Measurements from ENCODE around the gene GINS2.

GINS2 gene

GRCh38 chr16:85641776-85642176 is 47.0 kb downstream of the GINS2 start:
- Histone ChIP-seq H3K4me1 (ENCODE audit: control insufficient read depth in 1 of 2, insufficient read depth in 2 of 2, low read length in 2 of 2) (peaks cover 0 to 6% of the 10 kb centered on the region in 2 donors), H3K4me3 (ENCODE audit: low read depth in 1 of 2, low read length in 2 of 2) (no peak overlapping the region), H3K27ac (ENCODE audit: low read length) (no peak overlapping the region)

GRCh38 chr16:85641305-85641704 is 47.4 kb downstream of the GINS2 start:
- no peaks in the 10 kb centered on the region for H3K9me3 ChIP-seq (ENCODE audit: control insufficient read depth in 1 of 2, low read length in 2 of 2)
- H3K27ac ChIP-seq (ENCODE audit: low read length): no peak overlapping the region
- H3K4me1 ChIP-seq (ENCODE audit: control insufficient read depth in 1 of 2, insufficient read depth in 2 of 2, low read length in 2 of 2): peaks cover 0 to 6% of the 10 kb centered on the region in 2 donors
- peaks cover 0 to 7% of the 10 kb centered on the region in 2 donors for H3K36me3 ChIP-seq (ENCODE audit: control insufficient read depth in 1 of 2, insufficient read depth in 2 of 2, low read length in 2 of 2)
- no peak overlapping the region for H3K4me3 ChIP-seq (ENCODE audit: low read depth in 1 of 2, low read length in 2 of 2)
- H3K27me3 ChIP-seq (ENCODE audit: low read depth, low read length): no peaks in the 10 kb centered on the region

More at GRCh38 chr16:85641776-85642176, 47.0 kb downstream of the GINS2 start:
- Histone ChIP-seq H3K9me3 (ENCODE audit: control insufficient read depth in 1 of 2, low read length in 2 of 2) (no peaks in the 10 kb centered on the region), H3K27me3 (ENCODE audit: low read depth, low read length) (no peaks in the 10 kb centered on the region), H3K36me3 (ENCODE audit: control insufficient read depth in 1 of 2, insufficient read depth in 2 of 2, low read length in 2 of 2) (peaks cover 0 to 7% of the 10 kb centered on the region in 2 donors)

- H3K4me3 ChIP-seq (ENCODE audit: low read depth in 1 of 2, low read length in 2 of 2): no peak overlapping the region
- no peaks in the 10 kb centered on the region for H3K9me3 ChIP-seq (ENCODE audit: control insufficient read depth in 1 of 2, low read length in 2 of 2)
- H3K36me3 ChIP-seq (ENCODE audit: control insufficient read depth in 1 of 2, insufficient read depth in 2 of 2, low read length in 2 of 2): peaks cover 0 to 4% of the 10 kb centered on the region in 2 donors
- peaks cover 0 to 6% of the 10 kb centered on the region in 2 donors for H3K4me1 ChIP-seq (ENCODE audit: control insufficient read depth in 1 of 2, insufficient read depth in 2 of 2, low read length in 2 of 2)
- no peak overlapping the region for H3K27ac ChIP-seq (ENCODE audit: low read length)
- no peaks in the 10 kb centered on the region for H3K27me3 ChIP-seq (ENCODE audit: low read depth, low read length)
Observed at GRCh38 chr16:85640585-85640984, 48.2 kb downstream of the GINS2 start.

- peaks cover 0 to 4% of the 10 kb centered on the region in 2 donors for H3K36me3 ChIP-seq (ENCODE audit: control insufficient read depth in 1 of 2, insufficient read depth in 2 of 2, low read length in 2 of 2)
- no peak overlapping the region for H3K4me3 ChIP-seq (ENCODE audit: low read depth in 1 of 2, low read length in 2 of 2)
- H3K4me1 ChIP-seq (ENCODE audit: control insufficient read depth in 1 of 2, insufficient read depth in 2 of 2, low read length in 2 of 2): peaks cover 0 to 6% of the 10 kb centered on the region in 2 donors
- H3K27me3 ChIP-seq (ENCODE audit: low read depth, low read length): no peaks in the 10 kb centered on the region
- H3K27ac ChIP-seq (ENCODE audit: low read length): no peak overlapping the region
- no peaks in the 10 kb centered on the region for H3K9me3 ChIP-seq (ENCODE audit: control insufficient read depth in 1 of 2, low read length in 2 of 2)
Observed at GRCh38 chr16:85640254-85640558, 48.5 kb downstream of the GINS2 start.

GRCh38 chr16:85639529-85640253 is 49.1 kb downstream of the GINS2 start:
- Histone ChIP-seq H3K36me3 (ENCODE audit: control insufficient read depth in 1 of 2, insufficient read depth in 2 of 2, low read length in 2 of 2) (peaks cover 0 to 8% of the 10 kb centered on the region in 2 donors), H3K27ac (ENCODE audit: low read length) (no peak overlapping the region), H3K4me1 (ENCODE audit: control insufficient read depth in 1 of 2, insufficient read depth in 2 of 2, low read length in 2 of 2) (peaks cover 0 to 6% of the 10 kb centered on the region in 2 donors), H3K9me3 (ENCODE audit: control insufficient read depth in 1 of 2, low read length in 2 of 2) (no peaks in the 10 kb centered on the region), H3K4me3 (ENCODE audit: low read depth in 1 of 2, low read length in 2 of 2) (no peak overlapping the region), H3K27me3 (ENCODE audit: low read depth, low read length) (no peaks in the 10 kb centered on the region)

GRCh38 chr16:85638695-85639409 is 49.9 kb downstream of the GINS2 start:
- Histone ChIP-seq H3K4me1 (ENCODE audit: control insufficient read depth in 1 of 2, insufficient read depth in 2 of 2, low read length in 2 of 2) (peaks cover 0 to 5% of the 10 kb centered on the region in 2 donors), H3K27ac (ENCODE audit: low read length) (no peak overlapping the region), H3K9me3 (ENCODE audit: control insufficient read depth in 1 of 2, low read length in 2 of 2) (no peaks in the 10 kb centered on the region), H3K4me3 (ENCODE audit: low read depth in 1 of 2, low read length in 2 of 2) (no peak overlapping the region), H3K36me3 (ENCODE audit: control insufficient read depth in 1 of 2, insufficient read depth in 2 of 2, low read length in 2 of 2) (peaks cover 0 to 13% of the 10 kb centered on the region in 2 donors), H3K27me3 (ENCODE audit: low read depth, low read length) (no peaks in the 10 kb centered on the region)

- peaks cover 0 to 16% of the 10 kb centered on the region in 2 donors for H3K36me3 ChIP-seq (ENCODE audit: control insufficient read depth in 1 of 2, insufficient read depth in 2 of 2, low read length in 2 of 2)
- no peak overlapping the region for H3K27ac ChIP-seq (ENCODE audit: low read length)
- no peak overlapping the region for H3K4me3 ChIP-seq (ENCODE audit: low read depth in 1 of 2, low read length in 2 of 2)
- no peaks in the 10 kb centered on the region for H3K27me3 ChIP-seq (ENCODE audit: low read depth, low read length)
- no peaks in the 10 kb centered on the region for H3K9me3 ChIP-seq (ENCODE audit: control insufficient read depth in 1 of 2, low read length in 2 of 2)
- no peaks in the 10 kb centered on the region for H3K4me1 ChIP-seq (ENCODE audit: control insufficient read depth in 1 of 2, insufficient read depth in 2 of 2, low read length in 2 of 2)
Observed at GRCh38 chr16:85637808-85638647, 50.7 kb downstream of the GINS2 start.

GRCh38 chr16:85637061-85637807 is 51.5 kb downstream of the GINS2 start:
- no peaks in the 10 kb centered on the region for H3K27me3 ChIP-seq (ENCODE audit: low read depth, low read length)
- H3K36me3 ChIP-seq (ENCODE audit: control insufficient read depth in 1 of 2, insufficient read depth in 2 of 2, low read length in 2 of 2): peaks cover 0 to 16% of the 10 kb centered on the region in 2 donors
- no peaks in the 10 kb centered on the region for H3K9me3 ChIP-seq (ENCODE audit: control insufficient read depth in 1 of 2, low read length in 2 of 2)
- H3K4me3 ChIP-seq (ENCODE audit: low read depth in 1 of 2, low read length in 2 of 2): no peak overlapping the region
- H3K27ac ChIP-seq (ENCODE audit: low read length): no peak overlapping the region
- no peaks in the 10 kb centered on the region for H3K4me1 ChIP-seq (ENCODE audit: control insufficient read depth in 1 of 2, insufficient read depth in 2 of 2, low read length in 2 of 2)

GRCh38 chr16:85636234-85636812 is 52.4 kb downstream of the GINS2 start:
- Histone ChIP-seq H3K27ac (ENCODE audit: low read length) (no peak overlapping the region), H3K4me1 (ENCODE audit: control insufficient read depth in 1 of 2, insufficient read depth in 2 of 2, low read length in 2 of 2) (no peaks in the 10 kb centered on the region), H3K9me3 (ENCODE audit: control insufficient read depth in 1 of 2, low read length in 2 of 2) (no peaks in the 10 kb centered on the region), H3K27me3 (ENCODE audit: low read depth, low read length) (no peaks in the 10 kb centered on the region), H3K36me3 (ENCODE audit: control insufficient read depth in 1 of 2, insufficient read depth in 2 of 2, low read length in 2 of 2) (peaks cover 0 to 16% of the 10 kb centered on the region in 2 donors), H3K4me3 (ENCODE audit: low read depth in 1 of 2, low read length in 2 of 2) (no peak overlapping the region)

- peaks cover 0 to 12% of the 10 kb centered on the region in 2 donors for H3K36me3 ChIP-seq (ENCODE audit: control insufficient read depth in 1 of 2, insufficient read depth in 2 of 2, low read length in 2 of 2)
- no peak overlapping the region for H3K4me3 ChIP-seq (ENCODE audit: low read depth in 1 of 2, low read length in 2 of 2)
- H3K27ac ChIP-seq (ENCODE audit: low read length): no peak overlapping the region
- H3K4me1 ChIP-seq (ENCODE audit: control insufficient read depth in 1 of 2, insufficient read depth in 2 of 2, low read length in 2 of 2): no peaks in the 10 kb centered on the region
- no peaks in the 10 kb centered on the region for H3K27me3 ChIP-seq (ENCODE audit: low read depth, low read length)
- H3K9me3 ChIP-seq (ENCODE audit: control insufficient read depth in 1 of 2, low read length in 2 of 2): no peaks in the 10 kb centered on the region
Observed at GRCh38 chr16:85635545-85636140, 53.1 kb downstream of the GINS2 start.
